ENCODE measurements around the gene HDHD5. TPM values are rescaled to one million over a fixed set of nuclear protein-coding genes. Genes with fewer than 3 reads are reported as not detected.

Gene HDHD5
- total RNA-seq, 1 donor from 2014 or later, result 40.4 TPM

GRCh38 chr22:17198170-17199002 is 39.3 kb upstream of the HDHD5 start:
- no peak for TF ChIP-seq CTCF (IDR thresholded peaks at IDR 0.05; ENCODE audit: unreplicated experiment)
- H3K27ac Mint-ChIP-seq, result peak overlapping the region; percentile 99
- peak; percentile 49 for DNase-seq (ENCODE audit: low spot score, unreplicated experiment)
- peak overlapping the region; percentile 89 for H3K4me3 Mint-ChIP-seq (ENCODE audit: low read depth)
- H3K4me1 Mint-ChIP-seq (ENCODE audit: low read depth), result peaks cover 25% of the 10 kb centered on the region
- H3K36me3 Mint-ChIP-seq (ENCODE audit: insufficient read depth), result peaks cover 2% of the 10 kb centered on the region
- H3K9me3 Mint-ChIP-seq (ENCODE audit: low read depth), result no peaks in the 10 kb centered on the region
- no peaks in the 10 kb centered on the region for H3K27me3 Mint-ChIP-seq

- Mint-ChIP-seq H3K27ac (no peak overlapping the region), H3K27me3 (no peaks in the 10 kb centered on the region), H3K9me3 (ENCODE audit: low read depth) (no peaks in the 10 kb centered on the region), H3K36me3 (ENCODE audit: insufficient read depth) (peaks cover 8% of the 10 kb centered on the region), H3K4me3 (ENCODE audit: low read depth) (no peak overlapping the region), H3K4me1 (ENCODE audit: low read depth) (peaks cover 11% of the 10 kb centered on the region)
- no peak for TF ChIP-seq CTCF (IDR thresholded peaks at IDR 0.05; ENCODE audit: unreplicated experiment)
- no peak for DNase-seq (ENCODE audit: low spot score, unreplicated experiment)
Observed at GRCh38 chr22:17194213-17194612, 35.1 kb upstream of the HDHD5 start.

- H3K27ac Mint-ChIP-seq, result no peak overlapping the region
- peaks cover 3% of the 10 kb centered on the region for H3K4me1 Mint-ChIP-seq (ENCODE audit: low read depth)
- TF ChIP-seq CTCF (IDR thresholded peaks at IDR 0.05; ENCODE audit: unreplicated experiment), result no peak
- peaks cover 11% of the 10 kb centered on the region for H3K36me3 Mint-ChIP-seq (ENCODE audit: insufficient read depth)
- H3K9me3 Mint-ChIP-seq (ENCODE audit: low read depth), result no peaks in the 10 kb centered on the region
- DNase-seq (ENCODE audit: low spot score, unreplicated experiment), result no peak
- no peak overlapping the region for H3K4me3 Mint-ChIP-seq (ENCODE audit: low read depth)
- no peaks in the 10 kb centered on the region for H3K27me3 Mint-ChIP-seq
Observed at GRCh38 chr22:17192186-17192585, 33.1 kb upstream of the HDHD5 start.

GRCh38 chr22:17191163-17191784 is 32.2 kb upstream of the HDHD5 start:
- no peaks in the 10 kb centered on the region for H3K27me3 Mint-ChIP-seq
- peaks cover 11% of the 10 kb centered on the region for H3K36me3 Mint-ChIP-seq (ENCODE audit: insufficient read depth)
- H3K27ac Mint-ChIP-seq, result no peak overlapping the region
- TF ChIP-seq CTCF (IDR thresholded peaks at IDR 0.05; ENCODE audit: unreplicated experiment), result no peak
- peaks cover 1% of the 10 kb centered on the region for H3K4me1 Mint-ChIP-seq (ENCODE audit: low read depth)
- H3K9me3 Mint-ChIP-seq (ENCODE audit: low read depth), result no peaks in the 10 kb centered on the region
- H3K4me3 Mint-ChIP-seq (ENCODE audit: low read depth), result no peak overlapping the region
- no peak for DNase-seq (ENCODE audit: low spot score, unreplicated experiment)

GRCh38 chr22:17190702-17191101 is 31.6 kb upstream of the HDHD5 start:
- peaks cover 15% of the 10 kb centered on the region for H3K36me3 Mint-ChIP-seq (ENCODE audit: insufficient read depth)
- H3K9me3 Mint-ChIP-seq (ENCODE audit: low read depth), result no peaks in the 10 kb centered on the region
- H3K27me3 Mint-ChIP-seq, result no peaks in the 10 kb centered on the region
- no peak for DNase-seq (ENCODE audit: low spot score, unreplicated experiment)
- H3K4me3 Mint-ChIP-seq (ENCODE audit: low read depth), result no peak overlapping the region
- peaks cover 1% of the 10 kb centered on the region for H3K4me1 Mint-ChIP-seq (ENCODE audit: low read depth)
- TF ChIP-seq CTCF (IDR thresholded peaks at IDR 0.05; ENCODE audit: unreplicated experiment), result no peak
- H3K27ac Mint-ChIP-seq, result no peak overlapping the region
